Body of pancreas (tissue), 4 donors: Measurements from ENCODE around the gene CD82. TPM values are rescaled to one million over a fixed set of nuclear protein-coding genes. Genes with fewer than 3 reads are reported as not detected.
A peak's percentile ranks its signal among the peaks of the same experiment; 100 is the strongest.

Source experiments
- ATAC-seq: fragments of 150-250 bp; one replicate; pipeline ENCODE4 v1.9.1; 2016
- DNase-seq, 4 donors: peaks; one replicate each; pipeline ENCODE4 v3.0.0-alpha.2; 2019
- H3K27ac ChIP-seq, 4 donors: fragments of 200-600 bp; sonication (generic); 1 replicate in 3 of 4; 2 replicates in 1 of 4; pipeline versions ENCODE4 v1.5.1 to v1.6.1; 2016 to 2019; ENCODE audit warnings: mild to moderate bottlenecking in 1 of 4, mixed read lengths in 1 of 4, moderate library complexity in 1 of 4
- H3K27me3 ChIP-seq, 2 donors: fragments of 200-600 bp; sonication (generic); one replicate each; pipeline ENCODE4 v1.6.0; 2016; ENCODE audit warnings: mild to moderate bottlenecking in 1 of 2
- H3K36me3 ChIP-seq, 2 donors: fragments of 200-600 bp; sonication (generic); replicated peaks in 1 of 2; 2 replicates each; pipeline ENCODE4 v1.5.1; 2016; ENCODE audit warnings: low read depth in 2 of 2; ENCODE audit not compliant: insufficient read depth in 1 of 2
- H3K4me1 ChIP-seq: fragments of 200-600 bp; sonication (generic); one replicate; pipeline ENCODE4 v1.6.0; 2016
- H3K4me3 ChIP-seq, 2 donors: fragments of 200-600 bp; sonication (generic); 1 replicate in 1 of 2; 2 replicates in 1 of 2; pipeline ENCODE4 v1.5.1; 2016 to 2019
- H3K9me3 ChIP-seq, 3 donors: fragments of 200-600 bp; sonication (generic); 1 replicate in 2 of 3; 2 replicates in 1 of 3; pipeline ENCODE4 v1.5.1; 2016
- POLR2A ChIP-seq, 3 donors: fragments of 450-650 bp; IDR thresholded peaks; one replicate each; pipeline ENCODE4 v1.6.1; 2016; ENCODE audit warnings: antibody characterized with exemption in 3 of 3, mild to moderate bottlenecking in 2 of 3
- WGBS, 2 donors: methylation state at CpG; one replicate each; pipeline ENCODE4 v1.1.5; 2017; 5-methylcytosine and 5-hydroxymethylcytosine counted together
- intact Hi-C: fragments of 100-400 bp; cut with DNase I; formaldehyde crosslinking; loops from one replicate; pipeline ENCODE4 v1.15.1; 2023
- total RNA-seq, 2 donors: library from RNA; depleted of rRNA; stranded (reverse); fragments of >200 nt; gene quantifications; one replicate each; pipeline ENCODE4 v1.1.0, GENCODE V29; 2016
- TF ChIP-seq, protein P1 (sequence below), 7 experiments: fragments of 450-650 bp in 4 of 7; fragments of 200-600 bp in 3 of 7; sonication (generic) in 3 of 7; IDR thresholded peaks; one replicate each; pipeline ENCODE4 v1.5.1; 2016 to 2019; ENCODE audit warnings: antibody characterized with exemption in 7 of 7

Gene CD82
- total RNA-seq, 2 donors from 2014 or later, result 11.4 to 13.5 TPM

DNA sequence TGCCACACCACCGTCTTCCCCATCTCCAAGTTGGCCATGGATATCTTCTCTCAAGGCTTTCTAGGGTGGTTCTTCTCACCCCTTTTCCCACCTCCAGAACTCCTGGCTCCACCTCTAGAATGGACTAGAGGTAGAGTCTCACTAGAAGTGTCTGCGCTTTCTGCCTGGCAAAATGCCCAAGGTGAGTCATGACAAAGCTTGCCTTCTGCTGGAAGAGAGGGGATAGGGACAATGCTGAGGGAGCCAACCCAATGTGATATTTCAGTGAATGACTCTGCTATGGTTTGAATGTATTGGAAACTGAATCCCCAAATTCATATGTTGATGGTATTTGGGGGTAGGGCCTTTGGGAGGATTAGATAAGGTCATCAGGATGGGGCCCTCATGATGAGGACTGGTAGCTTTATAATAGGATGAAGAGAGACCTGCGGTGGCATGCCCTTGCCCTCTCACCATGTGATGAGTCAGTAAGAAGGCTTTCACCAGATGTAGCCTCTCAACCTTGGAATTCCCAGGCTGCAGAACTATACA is 4.1 kb upstream of the CD82 start:
- Histone ChIP-seq H3K27me3 (no peaks in the 10 kb centered on the region), H3K9me3 (no peaks in the 10 kb centered on the region), H3K4me3 (no peak overlapping the region), H3K27ac (no peak overlapping the region), H3K36me3 (no peaks in the 10 kb centered on the region), H3K4me1 (peaks cover 25% of the 10 kb centered on the region)
- intact Hi-C loops, result no loop called here
- ATAC-seq (no peak), DNase-seq (no peak)
- TF ChIP-seq, protein P1, sequence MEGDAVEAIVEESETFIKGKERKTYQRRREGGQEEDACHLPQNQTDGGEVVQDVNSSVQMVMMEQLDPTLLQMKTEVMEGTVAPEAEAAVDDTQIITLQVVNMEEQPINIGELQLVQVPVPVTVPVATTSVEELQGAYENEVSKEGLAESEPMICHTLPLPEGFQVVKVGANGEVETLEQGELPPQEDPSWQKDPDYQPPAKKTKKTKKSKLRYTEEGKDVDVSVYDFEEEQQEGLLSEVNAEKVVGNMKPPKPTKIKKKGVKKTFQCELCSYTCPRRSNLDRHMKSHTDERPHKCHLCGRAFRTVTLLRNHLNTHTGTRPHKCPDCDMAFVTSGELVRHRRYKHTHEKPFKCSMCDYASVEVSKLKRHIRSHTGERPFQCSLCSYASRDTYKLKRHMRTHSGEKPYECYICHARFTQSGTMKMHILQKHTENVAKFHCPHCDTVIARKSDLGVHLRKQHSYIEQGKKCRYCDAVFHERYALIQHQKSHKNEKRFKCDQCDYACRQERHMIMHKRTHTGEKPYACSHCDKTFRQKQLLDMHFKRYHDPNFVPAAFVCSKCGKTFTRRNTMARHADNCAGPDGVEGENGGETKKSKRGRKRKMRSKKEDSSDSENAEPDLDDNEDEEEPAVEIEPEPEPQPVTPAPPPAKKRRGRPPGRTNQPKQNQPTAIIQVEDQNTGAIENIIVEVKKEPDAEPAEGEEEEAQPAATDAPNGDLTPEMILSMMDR (IDR thresholded peaks at IDR 0.05), result no peak
- TF ChIP-seq POLR2A (IDR thresholded peaks at IDR 0.05), result no peak
- WGBS, 2 donors, result 85 to 92% methylated on average over 3 of the region's 3 CpGs

DNA sequence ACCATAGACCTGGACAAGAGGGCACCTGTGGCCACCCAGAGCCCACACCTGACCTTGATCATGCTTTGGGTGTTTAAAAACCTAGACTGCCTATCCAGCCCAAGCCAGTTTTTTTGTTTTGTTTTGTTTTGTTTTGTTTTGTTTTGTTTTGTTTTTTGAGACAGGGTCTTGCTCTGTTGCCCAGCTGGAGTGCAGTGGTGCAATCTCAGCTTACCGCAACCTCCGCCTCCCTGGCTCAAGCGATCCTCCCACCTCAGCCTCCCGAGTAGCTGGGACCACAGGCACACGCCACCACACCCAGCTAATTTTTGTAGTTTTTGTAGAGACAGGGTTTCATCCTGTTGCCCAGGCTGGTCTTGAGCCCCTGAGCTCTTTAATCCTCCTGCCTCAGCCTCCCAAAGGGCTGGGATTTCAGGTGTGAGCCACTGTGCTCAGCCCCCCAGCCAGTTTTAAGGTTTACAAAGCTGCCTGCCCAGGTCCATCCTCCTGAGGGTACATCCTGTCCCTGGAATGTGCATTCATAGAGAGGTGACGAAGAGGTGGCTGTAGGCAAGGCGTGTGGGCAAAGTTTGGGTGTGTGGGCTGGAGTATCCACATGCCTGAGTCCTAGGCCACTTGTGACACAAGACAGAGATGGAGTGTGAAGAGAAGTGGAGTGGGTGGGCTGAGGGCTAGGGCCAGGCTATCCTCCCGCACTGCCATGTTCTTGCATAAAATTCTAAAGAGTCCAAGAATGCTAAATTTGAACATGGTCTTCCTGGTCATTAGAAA is 3.3 kb upstream of the CD82 start:
- TF ChIP-seq, protein P1 (IDR thresholded peaks at IDR 0.05), result no peak
- no peak for TF ChIP-seq POLR2A (IDR thresholded peaks at IDR 0.05)
- Histone ChIP-seq H3K4me1 (peaks cover 28% of the 10 kb centered on the region), H3K36me3 (no peaks in the 10 kb centered on the region), H3K9me3 (no peaks in the 10 kb centered on the region), H3K4me3 (no peak overlapping the region), H3K27me3 (no peaks in the 10 kb centered on the region), H3K27ac (no peak overlapping the region)
- no peak for ATAC-seq
- no peak for DNase-seq
- intact Hi-C loops, result no loop called here
- 95 to 96% methylated on average over 8 of the region's 8 CpGs for WGBS, 2 donors

DNA sequence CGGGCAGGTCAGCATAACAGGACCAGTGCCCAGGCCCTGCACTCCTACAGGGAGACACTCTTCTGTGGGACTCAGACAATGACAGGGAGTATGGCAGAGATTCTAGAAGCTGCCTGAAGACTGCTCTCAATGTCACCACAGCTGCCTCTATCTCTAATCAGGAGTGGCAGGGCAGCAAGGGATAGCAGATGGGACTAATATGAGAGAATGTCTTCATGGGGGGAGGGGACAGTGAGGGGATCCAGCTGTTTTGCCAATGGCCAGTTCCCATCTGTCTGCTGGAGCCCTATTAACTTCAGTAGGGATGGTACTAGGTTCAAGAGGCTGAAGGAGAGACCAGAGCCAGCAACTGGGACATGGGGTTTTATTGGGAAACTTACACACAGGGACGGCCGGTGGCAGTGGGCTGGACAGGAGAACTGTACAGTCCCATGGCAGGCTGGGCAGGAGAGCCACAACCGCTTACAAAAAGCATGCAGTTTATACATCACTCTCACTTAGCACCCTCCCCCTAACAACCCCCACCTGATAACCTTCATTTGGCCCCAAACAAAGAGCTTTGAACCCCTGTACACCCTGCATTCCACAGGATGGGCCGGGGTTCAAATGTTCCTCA is 2.5 kb upstream of the CD82 start:
- H3K27me3 ChIP-seq, result no peaks in the 10 kb centered on the region
- DNase-seq (no peak), ATAC-seq (no peak)
- TF ChIP-seq, protein P1 (IDR thresholded peaks at IDR 0.05), result no peak
- no peak for TF ChIP-seq POLR2A (IDR thresholded peaks at IDR 0.05)
- peaks cover 36% of the 10 kb centered on the region for H3K4me1 ChIP-seq
- WGBS, 2 donors, result 72 to 79% methylated on average over 5 of the region's 5 CpGs
- no peaks in the 10 kb centered on the region for H3K36me3 ChIP-seq
- no peak overlapping the region for H3K4me3 ChIP-seq
- no peak overlapping the region for H3K27ac ChIP-seq
- no peaks in the 10 kb centered on the region for H3K9me3 ChIP-seq
- intact Hi-C loops, result no loop called here

DNA sequence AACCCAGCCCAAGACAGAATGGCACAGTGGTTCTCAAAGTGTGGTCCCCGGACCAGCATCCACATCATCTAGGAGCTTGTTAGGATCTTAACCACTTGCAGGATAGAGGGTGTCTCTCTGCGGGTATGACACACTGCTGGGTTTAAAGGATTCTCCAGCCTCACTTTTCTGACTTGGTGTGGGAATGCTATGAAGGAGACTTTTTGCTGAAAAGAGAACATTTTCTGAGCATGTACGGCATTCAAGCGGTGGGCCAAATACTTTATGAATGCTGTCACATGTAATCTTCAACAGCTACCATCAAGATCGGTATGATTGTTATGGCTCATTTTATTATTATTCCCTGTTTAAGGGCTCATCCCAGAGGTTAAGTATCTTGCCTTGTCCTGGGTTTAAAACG is 1.8 kb upstream of the CD82 start:
- intact Hi-C loops, result no loop called here
- peak overlapping the region; percentile 96 to 99 (median 98) for H3K27ac ChIP-seq
- TF ChIP-seq, protein P1 (IDR thresholded peaks at IDR 0.05), result no peak
- TF ChIP-seq POLR2A (IDR thresholded peaks at IDR 0.05), result no peak
- no peak overlapping the region for H3K4me3 ChIP-seq
- WGBS, 2 donors, result 78 to 82% methylated on average over 6 of the region's 6 CpGs
- H3K4me1 ChIP-seq, result peaks cover 39% of the 10 kb centered on the region
- DNase-seq, result no peak
- H3K36me3 ChIP-seq, result no peaks in the 10 kb centered on the region
- ATAC-seq, result no peak
- no peaks in the 10 kb centered on the region for H3K27me3 ChIP-seq
- no peaks in the 10 kb centered on the region for H3K9me3 ChIP-seq
